Stimulated activated CD4-positive, alpha-beta T cell treated with anti-CD3 and anti-CD28 coated beads, Interleukin-12 subunit alpha, Interleukin-12 subunit beta, amount 100 ng/mL, for 4 hours (primary cell): ENCODE data around the gene VPS11.
"Not testable (repeated sequence)": the region's sequence is repeated elsewhere in the genome, so short reads cannot be mapped to it uniquely, and the experiment has no call there.

ENCODE experiments used
- DNase-seq: peaks from one replicate; pipeline ENCODE4 v3.0.0-alpha.2; 2020

The VPS11 gene

GRCh38 chr11:119039471-119039870, 28.1 kb upstream of the VPS11 start:
- not testable (repeated sequence) for DNase-seq

- DNase-seq: no peak
Measured at GRCh38 chr11:119041821-119042514, 25.6 kb upstream of the VPS11 start.

GRCh38 chr11:119042927-119043326, 24.7 kb upstream of the VPS11 start:
- DNase-seq: no peak

GRCh38 chr11:119044708-119045107, 22.9 kb upstream of the VPS11 start:
- DNase-seq: no peak

GRCh38 chr11:119046489-119046888, 21.1 kb upstream of the VPS11 start:
- DNase-seq: no peak

GRCh38 chr11:119047205-119047604, 20.4 kb upstream of the VPS11 start:
- DNase-seq: no peak

- no peak for DNase-seq
Measured at GRCh38 chr11:119048644-119049043, 19.0 kb upstream of the VPS11 start.

GRCh38 chr11:119049081-119049480, 18.5 kb upstream of the VPS11 start:
- DNase-seq: no peak

GRCh38 chr11:119051440-119052162, 16.0 kb upstream of the VPS11 start:
- no peak for DNase-seq

GRCh38 chr11:119052163-119052814, 15.3 kb upstream of the VPS11 start:
- DNase-seq: no peak

GRCh38 chr11:119054418-119054817, 13.2 kb upstream of the VPS11 start:
- no peak for DNase-seq

- DNase-seq: no peak
Measured at GRCh38 chr11:119055901-119056300, 11.7 kb upstream of the VPS11 start.

- DNase-seq: peak; percentile 32
Measured at GRCh38 chr11:119056421-119056999, 11.1 kb upstream of the VPS11 start.

GRCh38 chr11:119057000-119057769, 10.4 kb upstream of the VPS11 start, which contains the start of gene HYOU1:
TSS of gene HYOU1 (minus strand) at chr11:119057205. CDS start at chr11:119056160, 1,045 bp downstream.
- peak; percentile 99 for DNase-seq

- not testable (repeated sequence) for DNase-seq
Measured at GRCh38 chr11:119059128-119059527, 8.5 kb upstream of the VPS11 start.

GRCh38 chr11:119061256-119061655, 6.4 kb upstream of the VPS11 start:
- no peak for DNase-seq

GRCh38 chr11:119062779-119063178, 4.8 kb upstream of the VPS11 start:
- DNase-seq: no peak

GRCh38 chr11:119065369-119065768, 2.2 kb upstream of the VPS11 start:
- DNase-seq: no peak

- no peak for DNase-seq
Measured at GRCh38 chr11:119077839-119078238, 10.2 kb downstream of the VPS11 start.

GRCh38 chr11:119078675-119079420, 11.2 kb downstream of the VPS11 start:
- no peak for DNase-seq

- no peak for DNase-seq
Measured at GRCh38 chr11:119081682-119082260, 14.2 kb downstream of the VPS11 start.
